WI38 (cell line): ENCODE measurements around the gene STX18.

Experiments
- H3K4me3 ChIP-seq: 2 replicates; pipeline ENCODE4 v1.5.1; 2011; ENCODE audit warnings: low read depth, mild to moderate bottlenecking, control low read depth, low read length
- TF ChIP-seq, protein P1 (sequence below): IDR thresholded peaks from 2 replicates; pipeline ENCODE4 v1.5.1; 2012; ENCODE audit warnings: low read depth, mild to moderate bottlenecking, control low read depth, low read length

The STX18 gene

GRCh38 chr4:4407299-4408131, 134.3 kb downstream of the STX18 start:
- H3K4me3 ChIP-seq, result no peak overlapping the region
- TF ChIP-seq, protein P1, sequence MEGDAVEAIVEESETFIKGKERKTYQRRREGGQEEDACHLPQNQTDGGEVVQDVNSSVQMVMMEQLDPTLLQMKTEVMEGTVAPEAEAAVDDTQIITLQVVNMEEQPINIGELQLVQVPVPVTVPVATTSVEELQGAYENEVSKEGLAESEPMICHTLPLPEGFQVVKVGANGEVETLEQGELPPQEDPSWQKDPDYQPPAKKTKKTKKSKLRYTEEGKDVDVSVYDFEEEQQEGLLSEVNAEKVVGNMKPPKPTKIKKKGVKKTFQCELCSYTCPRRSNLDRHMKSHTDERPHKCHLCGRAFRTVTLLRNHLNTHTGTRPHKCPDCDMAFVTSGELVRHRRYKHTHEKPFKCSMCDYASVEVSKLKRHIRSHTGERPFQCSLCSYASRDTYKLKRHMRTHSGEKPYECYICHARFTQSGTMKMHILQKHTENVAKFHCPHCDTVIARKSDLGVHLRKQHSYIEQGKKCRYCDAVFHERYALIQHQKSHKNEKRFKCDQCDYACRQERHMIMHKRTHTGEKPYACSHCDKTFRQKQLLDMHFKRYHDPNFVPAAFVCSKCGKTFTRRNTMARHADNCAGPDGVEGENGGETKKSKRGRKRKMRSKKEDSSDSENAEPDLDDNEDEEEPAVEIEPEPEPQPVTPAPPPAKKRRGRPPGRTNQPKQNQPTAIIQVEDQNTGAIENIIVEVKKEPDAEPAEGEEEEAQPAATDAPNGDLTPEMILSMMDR, result no peak

GRCh38 chr4:4406455-4407298, 135.2 kb downstream of the STX18 start:
- TF ChIP-seq, protein P1, result no peak

DNA sequence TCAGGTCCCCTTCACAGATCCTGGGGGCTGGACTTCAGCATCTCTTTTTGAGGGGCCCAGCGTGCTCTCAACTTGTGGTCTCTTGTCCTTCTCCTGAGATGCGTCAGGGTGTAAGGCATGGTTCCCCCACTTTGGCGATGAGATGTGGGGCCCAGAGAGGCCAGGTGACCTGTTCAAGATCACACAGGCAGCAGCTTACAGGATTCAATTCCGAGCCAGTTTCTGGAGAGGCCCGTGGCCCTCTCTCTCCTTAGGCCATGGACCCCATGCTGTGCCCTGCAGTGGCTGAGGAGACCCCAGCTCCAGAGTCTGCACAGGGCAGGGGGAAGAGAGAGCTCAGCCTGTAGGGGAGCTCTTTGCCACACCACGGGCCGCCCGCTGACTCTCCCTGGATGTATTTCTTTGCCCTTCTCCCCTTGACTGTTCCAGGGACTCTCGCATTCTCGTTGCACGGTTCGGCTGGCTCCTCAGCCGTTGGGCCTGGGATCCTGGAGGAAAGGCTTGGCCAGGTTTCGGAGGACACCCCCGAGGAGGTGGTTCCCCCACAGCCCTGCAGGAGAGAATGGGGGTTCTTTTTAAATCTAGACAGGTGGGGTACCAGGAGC, 136.4 kb downstream of the STX18 start:
- TF ChIP-seq, protein P1, result no peak
- H3K4me3 ChIP-seq, result no peak overlapping the region

More at GRCh38 chr4:4406455-4407298, 135.2 kb downstream of the STX18 start:
- no peak overlapping the region for H3K4me3 ChIP-seq

GRCh38 chr4:4402966-4403365, 138.9 kb downstream of the STX18 start:
- TF ChIP-seq, protein P1, result no peak
- H3K4me3 ChIP-seq, result no peak overlapping the region

DNA sequence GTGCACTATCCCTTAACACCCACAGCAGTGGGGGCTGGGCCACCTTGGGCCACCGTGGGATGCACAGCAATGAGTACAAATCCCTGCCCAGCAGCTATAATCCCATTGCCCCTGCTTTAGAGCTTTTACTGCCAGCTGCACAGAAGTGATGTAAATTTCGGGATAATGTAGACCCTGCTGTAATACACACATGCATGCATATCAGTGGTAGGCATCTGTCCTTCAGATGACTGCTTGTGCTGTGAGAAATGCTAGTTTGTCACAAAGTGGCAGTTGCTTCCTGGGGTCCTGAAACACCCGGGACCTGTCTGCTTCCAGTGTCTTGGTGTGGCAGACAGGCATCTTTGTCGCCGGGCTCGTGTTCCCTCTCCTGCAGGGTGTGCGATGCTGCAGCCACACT, 140.8 kb downstream of the STX18 start:
- TF ChIP-seq, protein P1, result no peak
- H3K4me3 ChIP-seq, result no peak overlapping the region

GRCh38 chr4:4398430-4398829, 143.4 kb downstream of the STX18 start:
- TF ChIP-seq, protein P1, result no peak

More at GRCh38 chr4:4398430-4398829, 143.4 kb downstream of the STX18 start:
- no peak overlapping the region for H3K4me3 ChIP-seq
